MM.1S (cell line): ENCODE results near the gene TTC16.

ENCODE experiments used
- EZH2phosphoT487 ChIP-seq: fragments of 300-600 bp; sonication (generic); IDR thresholded peaks from 2 replicates; pipeline ENCODE4 v1.6.1; 2018; ENCODE audit warnings: antibody characterized with exemption, low read length
- TF ChIP-seq, protein P1 (sequence below): fragments of 300-600 bp; sonication (generic); IDR thresholded peaks from 2 replicates; pipeline ENCODE4 v1.5.1; 2016; ENCODE audit warnings: antibody characterized with exemption, low read length, mixed read lengths

DNA sequence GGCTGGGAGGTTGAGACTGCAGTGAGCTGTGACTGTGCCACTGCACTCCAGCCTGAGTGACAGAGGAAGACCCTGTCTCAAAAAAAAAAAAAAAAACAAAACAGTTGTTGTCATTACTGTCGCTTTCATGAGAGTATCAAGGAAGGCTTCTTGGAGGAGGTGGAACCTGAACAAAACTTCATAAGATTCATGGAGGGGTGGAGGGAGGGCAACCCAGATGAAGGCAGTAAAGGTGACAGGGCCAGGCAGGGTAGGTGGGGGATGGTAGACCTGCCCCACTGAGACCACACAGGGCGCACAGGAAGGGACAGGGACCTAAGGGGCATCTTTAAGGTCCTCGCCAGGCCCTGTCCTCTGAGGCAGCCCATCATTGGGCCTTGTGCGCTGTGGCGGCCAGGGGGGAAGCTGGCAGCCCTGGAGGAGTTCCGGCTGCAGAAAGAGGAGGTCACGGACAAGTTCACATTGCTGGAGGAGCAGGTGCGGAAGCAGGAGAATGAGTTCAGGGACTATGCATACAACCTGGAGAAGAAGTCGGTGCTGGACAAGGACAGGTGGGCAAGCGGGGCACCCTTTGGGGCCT lies 5.6 kb upstream of the TTC16 start:
- TF ChIP-seq, protein P1, sequence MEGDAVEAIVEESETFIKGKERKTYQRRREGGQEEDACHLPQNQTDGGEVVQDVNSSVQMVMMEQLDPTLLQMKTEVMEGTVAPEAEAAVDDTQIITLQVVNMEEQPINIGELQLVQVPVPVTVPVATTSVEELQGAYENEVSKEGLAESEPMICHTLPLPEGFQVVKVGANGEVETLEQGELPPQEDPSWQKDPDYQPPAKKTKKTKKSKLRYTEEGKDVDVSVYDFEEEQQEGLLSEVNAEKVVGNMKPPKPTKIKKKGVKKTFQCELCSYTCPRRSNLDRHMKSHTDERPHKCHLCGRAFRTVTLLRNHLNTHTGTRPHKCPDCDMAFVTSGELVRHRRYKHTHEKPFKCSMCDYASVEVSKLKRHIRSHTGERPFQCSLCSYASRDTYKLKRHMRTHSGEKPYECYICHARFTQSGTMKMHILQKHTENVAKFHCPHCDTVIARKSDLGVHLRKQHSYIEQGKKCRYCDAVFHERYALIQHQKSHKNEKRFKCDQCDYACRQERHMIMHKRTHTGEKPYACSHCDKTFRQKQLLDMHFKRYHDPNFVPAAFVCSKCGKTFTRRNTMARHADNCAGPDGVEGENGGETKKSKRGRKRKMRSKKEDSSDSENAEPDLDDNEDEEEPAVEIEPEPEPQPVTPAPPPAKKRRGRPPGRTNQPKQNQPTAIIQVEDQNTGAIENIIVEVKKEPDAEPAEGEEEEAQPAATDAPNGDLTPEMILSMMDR = no peak
- TF ChIP-seq EZH2phosphoT487 = no peak
